Measurements from ENCODE around the gene SYT6.

DNA sequence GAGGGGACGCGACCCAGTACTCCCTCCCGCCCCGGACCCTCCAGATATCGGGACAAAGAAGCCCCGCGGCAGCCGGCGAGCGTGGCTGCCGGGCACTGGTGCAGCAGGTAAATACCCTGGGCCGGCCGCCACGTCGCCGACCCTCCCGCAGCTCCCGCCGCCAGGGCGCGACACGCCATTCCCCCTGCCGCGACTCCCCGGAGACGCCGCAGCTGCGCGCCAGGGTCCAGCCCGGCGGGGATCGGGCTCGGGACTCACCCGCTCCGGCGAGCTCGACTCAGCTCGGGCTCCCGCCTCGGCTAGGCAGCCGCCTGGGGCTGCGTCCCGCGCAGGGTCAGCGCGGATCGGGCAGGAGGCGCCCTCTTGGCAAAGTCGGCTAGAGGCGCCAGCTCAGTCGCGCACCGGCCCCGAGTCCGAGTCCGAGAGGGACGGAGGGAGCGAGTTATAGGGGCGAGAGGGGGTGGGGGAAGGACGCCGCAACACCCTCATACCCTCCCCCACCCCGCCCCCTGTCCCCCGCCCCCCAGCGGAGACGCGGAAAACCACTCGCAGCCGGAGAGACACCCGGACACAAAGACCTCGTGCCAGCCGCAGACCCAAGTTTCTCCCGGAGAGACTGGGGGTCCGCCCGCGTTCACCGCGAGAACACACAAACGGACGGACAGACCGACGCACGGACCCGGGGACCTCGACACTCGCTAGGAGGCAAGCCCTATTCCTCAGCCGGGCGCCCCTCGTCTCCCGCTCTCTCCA is 985 bp downstream of the SYT6 start:
- TF ChIP-seq, protein P1, sequence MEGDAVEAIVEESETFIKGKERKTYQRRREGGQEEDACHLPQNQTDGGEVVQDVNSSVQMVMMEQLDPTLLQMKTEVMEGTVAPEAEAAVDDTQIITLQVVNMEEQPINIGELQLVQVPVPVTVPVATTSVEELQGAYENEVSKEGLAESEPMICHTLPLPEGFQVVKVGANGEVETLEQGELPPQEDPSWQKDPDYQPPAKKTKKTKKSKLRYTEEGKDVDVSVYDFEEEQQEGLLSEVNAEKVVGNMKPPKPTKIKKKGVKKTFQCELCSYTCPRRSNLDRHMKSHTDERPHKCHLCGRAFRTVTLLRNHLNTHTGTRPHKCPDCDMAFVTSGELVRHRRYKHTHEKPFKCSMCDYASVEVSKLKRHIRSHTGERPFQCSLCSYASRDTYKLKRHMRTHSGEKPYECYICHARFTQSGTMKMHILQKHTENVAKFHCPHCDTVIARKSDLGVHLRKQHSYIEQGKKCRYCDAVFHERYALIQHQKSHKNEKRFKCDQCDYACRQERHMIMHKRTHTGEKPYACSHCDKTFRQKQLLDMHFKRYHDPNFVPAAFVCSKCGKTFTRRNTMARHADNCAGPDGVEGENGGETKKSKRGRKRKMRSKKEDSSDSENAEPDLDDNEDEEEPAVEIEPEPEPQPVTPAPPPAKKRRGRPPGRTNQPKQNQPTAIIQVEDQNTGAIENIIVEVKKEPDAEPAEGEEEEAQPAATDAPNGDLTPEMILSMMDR (IDR thresholded peaks at IDR 0.05; ENCODE audit: insufficient read depth, low read length, poor library complexity, severe bottlenecking), result no peak
- no peak for TF ChIP-seq EZH2phosphoT487 (conservative IDR thresholded peaks at IDR 0.05; ENCODE audit: low read length)

Data from SU-DHL-6 (cell line).